Measurements from ENCODE around the gene STK17B.

- TF ChIP-seq, protein P1, sequence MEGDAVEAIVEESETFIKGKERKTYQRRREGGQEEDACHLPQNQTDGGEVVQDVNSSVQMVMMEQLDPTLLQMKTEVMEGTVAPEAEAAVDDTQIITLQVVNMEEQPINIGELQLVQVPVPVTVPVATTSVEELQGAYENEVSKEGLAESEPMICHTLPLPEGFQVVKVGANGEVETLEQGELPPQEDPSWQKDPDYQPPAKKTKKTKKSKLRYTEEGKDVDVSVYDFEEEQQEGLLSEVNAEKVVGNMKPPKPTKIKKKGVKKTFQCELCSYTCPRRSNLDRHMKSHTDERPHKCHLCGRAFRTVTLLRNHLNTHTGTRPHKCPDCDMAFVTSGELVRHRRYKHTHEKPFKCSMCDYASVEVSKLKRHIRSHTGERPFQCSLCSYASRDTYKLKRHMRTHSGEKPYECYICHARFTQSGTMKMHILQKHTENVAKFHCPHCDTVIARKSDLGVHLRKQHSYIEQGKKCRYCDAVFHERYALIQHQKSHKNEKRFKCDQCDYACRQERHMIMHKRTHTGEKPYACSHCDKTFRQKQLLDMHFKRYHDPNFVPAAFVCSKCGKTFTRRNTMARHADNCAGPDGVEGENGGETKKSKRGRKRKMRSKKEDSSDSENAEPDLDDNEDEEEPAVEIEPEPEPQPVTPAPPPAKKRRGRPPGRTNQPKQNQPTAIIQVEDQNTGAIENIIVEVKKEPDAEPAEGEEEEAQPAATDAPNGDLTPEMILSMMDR (IDR thresholded peaks at IDR 0.05) = no peak
- TF ChIP-seq POLR2A (IDR thresholded peaks at IDR 0.05) = no peak
These were observed 42.8 kb upstream of the STK17B start for GRCh38 chr2:196214156-196214555.

Data from uterus (tissue), 2 donors.